Activated CD4-positive, alpha-beta memory T cell treated with anti-CD3 and anti-CD28 coated beads for 36 hours (primary cell): Measurements from ENCODE around the gene CLDN24. TPM values are rescaled to one million over a fixed set of nuclear protein-coding genes. Genes with fewer than 3 reads are reported as not detected.
A peak's percentile ranks its signal among the peaks of the same experiment; 100 is the strongest.
"Not testable (repeated sequence)": the region's sequence is repeated elsewhere in the genome, so short reads cannot be mapped to it uniquely, and the experiment has no call there.

Experiments used
- CTCF ChIA-PET: fragments of 350-600 bp; sonication (Branson Sonifier 250); formaldehyde crosslinking; loops from one replicate; lab custom pipeline; 2021; ENCODE audit warnings: antibody characterized with exemption, inconsistent platforms; lab: Charles Lee
- POLR2A ChIA-PET: fragments of 350-600 bp; sonication (Branson Sonifier 250); formaldehyde crosslinking; loops from one replicate; lab custom pipeline; 2021; ENCODE audit warnings: antibody characterized with exemption; lab: Charles Lee
- DNase-seq: peaks from one replicate; pipeline ENCODE4 v3.0.0-alpha.2; 2020
- H3K27ac Mint-ChIP-seq: one replicate; pipeline ENCODE4 v1.8.0; 2021; ENCODE audit warnings: mixed read lengths
- H3K27me3 Mint-ChIP-seq: one replicate; pipeline ENCODE4 v1.8.0; 2021; ENCODE audit warnings: mixed read lengths
- H3K36me3 Mint-ChIP-seq: one replicate; pipeline ENCODE4 v1.8.0; 2021; ENCODE audit warnings: mixed read lengths
- H3K4me1 Mint-ChIP-seq: one replicate; pipeline ENCODE4 v1.8.0; 2021; ENCODE audit warnings: low read depth, mixed read lengths
- H3K4me3 Mint-ChIP-seq: one replicate; pipeline ENCODE4 v1.8.0; 2021; ENCODE audit warnings: mild to moderate bottlenecking, mixed read lengths
- H3K9me3 Mint-ChIP-seq: one replicate; pipeline ENCODE4 v1.8.0; 2021; ENCODE audit warnings: mixed read lengths
- intact Hi-C: fragments of 100-400 bp; cut with micrococcal nuclease; formaldehyde crosslinking; loops from one replicate; pipeline ENCODE4 v1.15.1; 2023
- total RNA-seq, 2 experiments: library from RNA; stranded (reverse); gene quantifications; one replicate each; pipeline ENCODE4 v1.2.3, GENCODE V29; 2021

The CLDN24 gene
- total RNA-seq, 2 experiments from 2014 or later = not detected

DNA sequence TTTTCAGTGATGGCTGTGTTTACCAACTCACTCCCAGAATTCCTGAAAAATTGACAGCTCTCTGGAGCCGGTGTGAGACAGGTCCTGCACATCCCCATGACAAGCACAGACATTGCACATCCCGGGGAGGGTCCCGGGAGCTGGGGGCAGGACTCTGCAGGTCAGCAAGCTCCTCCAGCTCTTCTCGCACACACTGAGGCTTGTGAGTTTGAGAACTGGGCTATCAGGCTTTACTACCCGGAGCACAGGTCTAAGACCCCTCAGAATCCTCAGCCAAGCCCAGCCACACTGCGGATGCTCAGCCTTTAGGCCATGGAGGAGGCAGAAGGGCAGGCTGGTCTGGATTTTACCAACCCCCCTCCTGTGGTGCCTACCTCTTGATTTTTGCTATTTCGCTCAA is 5.6 kb upstream of the CLDN24 start:
- Mint-ChIP-seq H3K9me3 (peaks cover 3% of the 10 kb centered on the region), H3K4me1 (no peaks in the 10 kb centered on the region), H3K27ac (no peak overlapping the region), H3K27me3 (peaks cover 8% of the 10 kb centered on the region), H3K36me3 (no peaks in the 10 kb centered on the region), H3K4me3 (no peak overlapping the region)
- intact Hi-C loops = no loop called here
- CTCF ChIA-PET = no interaction called here
- DNase-seq = peak; percentile 5
- POLR2A ChIA-PET = no interaction called here

DNA sequence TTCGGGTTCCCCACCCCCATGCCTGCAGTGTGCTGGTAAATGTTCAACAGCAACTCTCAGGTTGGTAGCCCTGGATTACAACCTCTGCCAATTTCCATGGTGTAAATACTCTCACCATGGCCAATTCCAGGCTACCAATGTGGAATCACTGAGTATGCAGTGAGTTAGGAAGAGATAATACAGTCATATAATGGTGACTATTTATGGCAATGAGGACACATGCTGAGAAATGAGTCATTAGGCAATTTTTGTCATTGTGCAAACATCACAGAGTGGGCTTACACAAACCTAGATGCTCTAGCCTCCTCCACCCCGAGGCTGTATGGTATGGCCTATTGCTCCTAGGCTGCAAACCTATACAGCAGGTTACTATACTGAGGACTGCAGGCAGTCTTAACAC is 4.6 kb upstream of the CLDN24 start:
- Mint-ChIP-seq H3K4me3 (no peak overlapping the region), H3K4me1 (no peaks in the 10 kb centered on the region), H3K27me3 (peaks cover 7% of the 10 kb centered on the region), H3K27ac (no peak overlapping the region), H3K9me3 (peaks cover 3% of the 10 kb centered on the region), H3K36me3 (no peaks in the 10 kb centered on the region)
- intact Hi-C loops = no loop called here
- no peak for DNase-seq
- ChIA-PET POLR2A (no interaction called here), CTCF (no interaction called here)

DNA sequence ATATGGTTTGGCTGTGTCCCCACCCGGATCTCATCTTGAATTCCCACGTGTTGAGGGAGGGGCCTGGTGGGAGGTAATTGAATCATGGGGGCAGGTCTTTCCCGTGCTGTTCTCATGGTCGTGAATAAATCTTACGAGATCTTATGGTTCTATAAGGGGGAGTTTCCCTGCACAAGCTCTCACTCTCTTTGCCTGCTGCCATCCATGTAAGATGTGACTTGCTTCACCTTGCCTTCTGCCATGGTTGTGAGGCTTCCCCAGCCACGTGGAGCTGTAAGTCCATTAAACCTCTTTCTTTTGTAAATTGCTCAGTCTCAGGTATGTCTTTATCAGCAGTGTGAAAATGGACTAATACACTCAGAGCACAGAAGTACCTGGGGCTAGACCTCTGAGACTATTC is 4.2 kb upstream of the CLDN24 start:
- H3K36me3 Mint-ChIP-seq, POLR2A ChIA-PET, intact Hi-C loops, H3K27ac Mint-ChIP-seq, H3K4me3 Mint-ChIP-seq, DNase-seq, CTCF ChIA-PET, H3K9me3 Mint-ChIP-seq, H3K4me1 Mint-ChIP-seq, H3K27me3 Mint-ChIP-seq: not testable (repeated sequence)

DNA sequence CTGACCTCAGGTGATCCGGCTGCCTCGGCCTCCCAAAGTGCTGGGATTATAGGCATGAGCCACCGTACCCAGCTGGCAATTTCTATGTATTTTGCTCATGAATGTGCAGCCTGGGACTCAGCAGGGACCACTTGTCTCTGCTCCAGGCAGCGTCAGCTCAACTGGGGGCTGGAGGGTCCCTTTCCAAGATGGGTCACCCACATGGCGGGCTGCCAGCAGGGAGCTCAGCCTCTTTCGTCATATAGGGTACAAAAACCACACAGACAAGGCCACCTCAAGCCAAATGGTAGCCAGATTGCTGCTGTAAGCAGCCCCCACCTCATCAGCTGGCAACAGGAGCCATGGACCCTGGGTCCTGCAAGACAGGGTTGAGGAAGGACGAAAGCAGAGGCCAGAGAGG is 2.4 kb upstream of the CLDN24 start:
- Mint-ChIP-seq H3K27ac (no peak overlapping the region), H3K27me3 (peaks cover 7% of the 10 kb centered on the region), H3K4me1 (peaks cover 4% of the 10 kb centered on the region), H3K9me3 (peaks cover 3% of the 10 kb centered on the region), H3K4me3 (no peak overlapping the region), H3K36me3 (no peaks in the 10 kb centered on the region)
- ChIA-PET POLR2A (no interaction called here), CTCF (no interaction called here)
- intact Hi-C loops = no loop called here
- no peak for DNase-seq

DNA sequence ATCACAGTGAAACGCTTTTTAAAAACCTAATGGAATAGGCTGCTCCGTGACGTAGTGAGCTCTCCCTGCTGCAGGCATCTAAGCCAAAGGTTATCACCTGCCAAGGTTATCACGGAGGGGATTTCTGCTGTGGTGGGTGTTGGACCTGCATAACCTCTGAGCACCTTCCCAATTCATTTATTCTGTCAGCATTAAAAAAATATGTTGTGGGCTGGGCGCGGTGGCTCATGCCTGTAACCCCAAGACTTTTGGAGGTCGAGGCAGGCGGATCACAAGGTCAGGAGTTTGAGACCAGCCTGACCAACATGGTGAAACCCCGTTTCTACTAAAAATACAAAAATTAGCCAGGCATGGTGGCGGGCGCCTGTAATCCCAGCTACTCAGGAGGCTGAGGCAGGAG is 1.8 kb upstream of the CLDN24 start:
- H3K9me3 Mint-ChIP-seq, H3K4me1 Mint-ChIP-seq, intact Hi-C loops, H3K4me3 Mint-ChIP-seq, DNase-seq, POLR2A ChIA-PET, H3K27me3 Mint-ChIP-seq, H3K27ac Mint-ChIP-seq, CTCF ChIA-PET, H3K36me3 Mint-ChIP-seq: not testable (repeated sequence)

DNA sequence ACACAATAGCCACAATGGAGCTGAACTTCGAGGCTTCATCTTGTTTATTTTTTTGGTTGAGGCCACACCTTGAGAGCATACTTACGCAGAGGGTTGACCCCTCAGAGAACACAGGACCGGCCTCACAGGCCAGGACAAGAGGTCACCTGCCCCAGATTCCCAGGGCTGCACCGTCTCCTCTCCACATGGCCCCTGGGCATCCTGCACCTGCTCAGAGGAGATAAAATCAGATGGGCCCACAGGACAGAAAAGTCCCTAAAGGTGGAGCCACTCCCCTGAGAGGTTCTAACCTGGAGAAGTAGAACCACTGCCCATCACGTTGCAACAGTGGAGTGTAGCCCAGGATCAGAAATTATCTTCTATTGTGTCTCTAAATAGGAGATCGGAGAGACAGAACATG is 1.1 kb upstream of the CLDN24 start:
- no peak for DNase-seq
- Mint-ChIP-seq H3K36me3 (no peaks in the 10 kb centered on the region), H3K27me3 (peaks cover 7% of the 10 kb centered on the region), H3K27ac (no peak overlapping the region), H3K4me1 (peaks cover 4% of the 10 kb centered on the region), H3K9me3 (no peaks in the 10 kb centered on the region), H3K4me3 (no peak overlapping the region)
- POLR2A ChIA-PET = no interaction called here
- intact Hi-C loops = no loop called here
- CTCF ChIA-PET = no interaction called here

DNA sequence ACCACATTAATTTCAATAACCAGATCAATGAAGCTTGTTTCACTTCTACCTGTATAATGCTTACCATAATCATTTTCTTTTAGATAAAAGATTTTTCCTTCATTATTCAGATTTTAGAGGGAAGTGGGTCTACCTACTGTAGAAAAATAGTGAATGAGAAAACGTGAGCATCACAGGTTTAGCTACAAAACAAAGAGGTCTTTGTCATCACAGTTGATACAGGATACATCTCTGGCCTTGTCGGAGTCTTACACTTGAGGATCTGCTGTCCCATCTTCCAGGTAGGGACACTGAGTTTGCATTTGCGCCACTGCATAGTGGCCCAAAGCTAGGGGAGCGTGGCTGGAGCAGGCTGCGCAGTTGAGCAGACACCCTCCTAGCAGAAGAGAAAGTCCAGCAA is 710 bp downstream of the CLDN24 start:
- H3K36me3 Mint-ChIP-seq = no peaks in the 10 kb centered on the region
- peaks cover 6% of the 10 kb centered on the region for H3K27me3 Mint-ChIP-seq
- DNase-seq = no peak
- peaks cover 4% of the 10 kb centered on the region for H3K4me1 Mint-ChIP-seq
- ChIA-PET POLR2A (no interaction called here), CTCF (no interaction called here)
- H3K4me3 Mint-ChIP-seq = no peak overlapping the region
- no peak overlapping the region for H3K27ac Mint-ChIP-seq
- H3K9me3 Mint-ChIP-seq = no peaks in the 10 kb centered on the region
- intact Hi-C loops = no loop called here

DNA sequence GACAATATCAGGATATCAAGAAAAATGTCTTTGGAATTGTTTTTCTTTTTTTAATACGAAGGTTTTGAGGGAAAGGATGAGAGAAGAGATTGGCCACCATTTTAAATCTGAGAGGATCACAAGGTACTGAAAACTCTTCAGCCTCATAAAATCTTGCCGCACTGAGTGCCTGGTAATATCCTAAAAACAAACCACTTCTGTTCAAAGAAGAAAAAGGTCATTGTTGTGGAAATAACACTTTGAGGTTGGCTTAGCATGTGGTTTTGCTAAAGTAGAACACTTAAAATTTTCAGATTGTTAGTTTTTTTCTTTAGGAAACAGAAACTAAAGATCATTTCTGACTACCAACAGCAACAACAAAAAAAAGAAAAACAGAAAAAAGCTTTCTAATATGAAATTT is 1.1 kb downstream of the CLDN24 start:
- Mint-ChIP-seq H3K27ac (no peak overlapping the region), H3K4me1 (peaks cover 4% of the 10 kb centered on the region), H3K4me3 (no peak overlapping the region), H3K27me3 (peaks cover 3% of the 10 kb centered on the region), H3K36me3 (no peaks in the 10 kb centered on the region), H3K9me3 (no peaks in the 10 kb centered on the region)
- CTCF ChIA-PET = no interaction called here
- intact Hi-C loops = no loop called here
- POLR2A ChIA-PET = no interaction called here
- no peak for DNase-seq

DNA sequence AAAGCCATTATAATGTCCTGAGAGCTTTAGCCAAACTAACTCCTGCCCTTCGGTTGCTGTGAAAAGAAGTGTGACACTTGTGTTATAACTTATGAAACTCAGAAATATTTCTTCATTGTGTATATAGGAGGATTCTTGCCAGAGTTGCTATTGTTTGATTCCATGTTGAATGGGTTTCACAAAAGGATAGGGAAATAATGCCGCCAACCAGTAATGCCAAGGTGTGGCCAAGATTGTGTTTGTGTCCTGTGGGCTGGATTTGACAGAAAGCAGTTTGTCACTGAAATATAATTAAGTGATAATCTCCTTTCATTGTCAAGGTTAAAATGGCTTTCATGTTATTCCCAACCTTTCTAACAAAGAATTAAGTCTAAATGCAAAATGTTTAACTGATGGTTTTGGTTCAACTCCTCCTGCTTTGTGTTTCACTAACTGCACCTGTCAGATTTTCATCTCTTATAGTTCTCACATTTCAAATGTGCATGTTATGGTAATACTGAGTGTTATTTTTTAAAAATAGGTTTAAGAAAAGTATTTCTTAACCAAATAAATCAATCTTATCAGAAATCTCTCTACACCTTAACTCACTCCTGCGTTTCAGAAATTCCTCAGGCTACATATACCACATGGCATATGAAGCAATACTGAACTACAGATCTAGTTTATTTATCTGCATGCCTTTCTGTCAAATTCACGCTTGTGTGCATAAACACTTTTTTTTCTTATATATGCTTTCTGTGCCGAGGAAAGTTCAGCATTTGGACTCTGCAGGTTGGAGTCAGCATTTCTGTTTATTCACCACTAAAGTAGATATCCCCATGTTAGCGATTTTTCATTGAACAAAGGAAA is 1.8 kb downstream of the CLDN24 start, which contains the start of gene CLDN22:
TSS of gene CLDN22 (minus strand) at position 66 of the 849 bp plus-strand sequence. CDS start at position 8, 58 bp downstream.
- peaks cover 2% of the 10 kb centered on the region for H3K27me3 Mint-ChIP-seq
- no peaks in the 10 kb centered on the region for H3K9me3 Mint-ChIP-seq
- no peak within 1 kb of the TSS for H3K4me3 Mint-ChIP-seq
- intact Hi-C loops = no loop called here
- H3K4me1 Mint-ChIP-seq = peaks cover 4% of the 10 kb centered on the region
- DNase-seq = no peak
- ChIA-PET CTCF (no interaction called here), POLR2A (no interaction called here)
- H3K36me3 Mint-ChIP-seq = no peaks in the 10 kb centered on the region
- H3K27ac Mint-ChIP-seq = no peak within 1 kb of the TSS

DNA sequence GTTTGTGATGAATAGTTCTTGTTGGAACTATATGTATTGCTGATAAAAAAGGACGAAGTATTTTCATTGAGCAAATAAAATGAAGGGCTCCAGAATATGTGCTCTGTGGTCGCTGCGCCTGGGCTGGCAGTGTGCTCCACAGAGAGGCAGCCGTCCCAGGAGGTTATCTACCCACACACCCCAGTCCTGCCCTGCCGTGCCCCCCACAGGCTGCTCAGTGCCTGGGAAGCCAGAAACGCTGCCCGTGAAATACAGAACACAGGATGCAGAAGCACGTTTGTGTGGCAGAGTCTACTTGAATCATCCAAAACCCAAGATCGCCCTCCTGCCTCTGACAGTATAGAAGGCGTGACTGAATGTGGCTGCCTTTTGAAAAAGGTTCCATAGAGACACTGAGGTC is 3.6 kb downstream of the CLDN24 start:
- Mint-ChIP-seq H3K4me3 (no peak overlapping the region), H3K36me3 (no peaks in the 10 kb centered on the region), H3K27me3 (no peaks in the 10 kb centered on the region), H3K4me1 (peaks cover 4% of the 10 kb centered on the region), H3K27ac (no peak overlapping the region), H3K9me3 (no peaks in the 10 kb centered on the region)
- POLR2A ChIA-PET = no interaction called here
- intact Hi-C loops = no loop called here
- CTCF ChIA-PET = no interaction called here
- DNase-seq = no peak

DNA sequence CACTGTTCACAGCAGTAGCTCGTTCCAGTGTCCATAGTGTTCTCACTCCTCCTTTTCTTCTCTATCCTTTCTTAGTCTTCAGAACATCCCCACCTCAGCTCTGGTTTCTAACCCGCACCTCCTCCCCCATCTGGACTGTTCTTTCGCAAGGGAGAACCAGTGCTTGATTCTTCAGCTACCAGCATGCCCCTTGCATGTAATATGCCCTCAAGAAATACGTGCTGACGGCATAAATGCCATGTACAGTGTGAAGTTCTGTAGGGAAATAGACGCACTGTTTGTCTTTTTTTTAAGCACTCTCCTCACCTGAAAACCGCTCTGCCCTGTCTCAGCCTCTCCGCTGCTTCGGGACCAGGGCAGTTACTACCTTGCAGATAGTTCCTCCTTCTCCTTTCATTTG is 7.4 kb downstream of the CLDN24 start:
- no peaks in the 10 kb centered on the region for H3K9me3 Mint-ChIP-seq
- intact Hi-C loops = no loop called here
- H3K27me3 Mint-ChIP-seq = no peaks in the 10 kb centered on the region
- no peak overlapping the region for H3K27ac Mint-ChIP-seq
- no peaks in the 10 kb centered on the region for H3K36me3 Mint-ChIP-seq
- CTCF ChIA-PET = no interaction called here
- no peak overlapping the region for H3K4me3 Mint-ChIP-seq
- POLR2A ChIA-PET = no interaction called here
- no peaks in the 10 kb centered on the region for H3K4me1 Mint-ChIP-seq
- DNase-seq = no peak

DNA sequence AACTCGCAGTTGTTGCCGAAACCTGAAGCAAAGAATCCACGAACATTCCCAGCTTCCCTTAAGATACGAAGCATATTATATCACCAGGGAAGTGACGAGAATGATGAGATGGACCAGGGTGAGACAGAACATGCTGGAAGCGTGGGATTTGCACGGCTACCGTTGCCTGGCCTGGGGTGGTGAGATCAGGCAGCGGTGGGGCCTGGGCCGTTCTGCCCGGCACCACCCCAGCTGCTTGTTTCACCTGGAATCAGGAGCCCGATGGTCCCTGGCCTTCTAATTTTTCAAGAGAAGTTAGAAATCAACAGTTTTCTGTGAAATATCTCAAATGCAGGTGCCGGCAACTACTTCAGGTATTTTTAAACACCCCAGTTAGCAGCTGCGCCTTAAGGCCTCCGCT is 7.9 kb downstream of the CLDN24 start:
- DNase-seq = no peak
- Mint-ChIP-seq H3K27ac (no peak overlapping the region), H3K4me1 (no peaks in the 10 kb centered on the region), H3K9me3 (no peaks in the 10 kb centered on the region), H3K27me3 (no peaks in the 10 kb centered on the region), H3K36me3 (no peaks in the 10 kb centered on the region), H3K4me3 (no peak overlapping the region)
- ChIA-PET POLR2A (no interaction called here), CTCF (no interaction called here)
- intact Hi-C loops = no loop called here

DNA sequence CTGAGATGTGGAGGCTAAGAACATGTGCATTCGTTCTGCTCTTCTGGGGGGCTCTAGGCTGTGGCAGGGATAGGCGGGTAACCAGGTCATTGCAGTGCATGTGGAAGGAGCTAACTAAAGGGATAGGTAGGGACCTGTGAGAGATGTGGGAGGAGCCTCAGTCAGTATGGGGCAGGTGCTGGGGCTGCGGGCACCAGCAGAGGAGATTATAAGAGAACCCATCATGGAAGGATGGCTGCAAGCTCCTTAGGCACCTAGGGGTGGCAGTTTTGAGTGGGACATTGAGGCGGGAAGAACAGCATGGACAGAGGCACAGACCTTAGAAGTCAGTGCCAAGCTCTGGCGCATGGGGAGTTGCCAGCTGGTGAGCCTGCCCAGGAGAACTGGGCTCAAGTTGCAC is 9.4 kb downstream of the CLDN24 start:
- ChIA-PET POLR2A (no interaction called here), CTCF (no interaction called here)
- DNase-seq = no peak
- Mint-ChIP-seq H3K4me3 (no peak overlapping the region), H3K27me3 (no peaks in the 10 kb centered on the region), H3K9me3 (no peaks in the 10 kb centered on the region), H3K27ac (no peak overlapping the region), H3K36me3 (no peaks in the 10 kb centered on the region), H3K4me1 (no peaks in the 10 kb centered on the region)
- intact Hi-C loops = no loop called here
